Measurements from ENCODE around the gene MPDU1.
A peak's percentile ranks its signal among the peaks of the same experiment; 100 is the strongest.

The MPDU1 gene

DNA sequence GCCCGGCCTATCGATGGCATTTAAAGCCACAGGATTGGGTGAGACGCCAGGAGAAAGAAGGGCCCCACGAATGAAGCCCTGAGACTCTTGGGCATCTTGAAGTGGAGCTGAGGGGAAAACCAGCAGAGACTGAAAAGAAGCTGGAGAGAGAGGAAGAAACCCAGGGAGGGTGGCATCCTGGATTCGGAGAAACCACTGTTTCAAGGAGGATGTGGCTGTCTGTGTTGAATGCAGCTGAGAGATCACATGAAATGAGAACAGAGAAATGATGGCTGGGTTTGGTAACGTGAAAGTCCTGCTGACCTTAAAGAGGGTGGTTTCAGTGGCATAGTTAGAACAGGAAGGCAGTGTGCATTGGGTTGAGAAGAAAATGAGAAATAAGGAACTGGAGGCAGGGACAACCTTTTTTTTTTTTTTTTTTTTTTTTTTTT, 31.0 kb upstream of the MPDU1 start:
- Histone ChIP-seq H3K9me3 (ENCODE audit: insufficient read depth, low read length, severe bottlenecking) (no peaks in the 10 kb centered on the region), H3K4me1 (ENCODE audit: insufficient read depth, low read length) (peaks cover 53% of the 10 kb centered on the region), H3K79me2 (ENCODE audit: insufficient read depth, low read length) (no peaks in the 10 kb centered on the region), H3K27ac (ENCODE audit: low read length) (peak overlapping the region; percentile 75), H3K36me3 (ENCODE audit: insufficient read depth, low read length) (no peaks in the 10 kb centered on the region), H3K27me3 (ENCODE audit: insufficient read depth, low read length, poor library complexity) (peaks cover 5% of the 10 kb centered on the region), H3K4me2 (ENCODE audit: insufficient read depth, low read length) (peak overlapping the region; percentile 38), H4K20me1 (ENCODE audit: insufficient read depth, low read length) (no peaks in the 10 kb centered on the region), H3K9ac (ENCODE audit: low read depth, low read length) (peak overlapping the region; percentile 46), H3K4me3 (ENCODE audit: low read depth in 1 of 2, low read length in 2 of 2) (peak overlapping the region in 1 of 2 experiments; percentile 11; a peak in 1 of 4 replicates), H2AFZ (ENCODE audit: low read depth, low read length) (peak overlapping the region; percentile 65)
- ATAC-seq (ENCODE audit: insufficient read depth, low read depth) (peak; percentile 84), DNase-seq (peak; percentile 82)
- TF ChIP-seq, protein P1, sequence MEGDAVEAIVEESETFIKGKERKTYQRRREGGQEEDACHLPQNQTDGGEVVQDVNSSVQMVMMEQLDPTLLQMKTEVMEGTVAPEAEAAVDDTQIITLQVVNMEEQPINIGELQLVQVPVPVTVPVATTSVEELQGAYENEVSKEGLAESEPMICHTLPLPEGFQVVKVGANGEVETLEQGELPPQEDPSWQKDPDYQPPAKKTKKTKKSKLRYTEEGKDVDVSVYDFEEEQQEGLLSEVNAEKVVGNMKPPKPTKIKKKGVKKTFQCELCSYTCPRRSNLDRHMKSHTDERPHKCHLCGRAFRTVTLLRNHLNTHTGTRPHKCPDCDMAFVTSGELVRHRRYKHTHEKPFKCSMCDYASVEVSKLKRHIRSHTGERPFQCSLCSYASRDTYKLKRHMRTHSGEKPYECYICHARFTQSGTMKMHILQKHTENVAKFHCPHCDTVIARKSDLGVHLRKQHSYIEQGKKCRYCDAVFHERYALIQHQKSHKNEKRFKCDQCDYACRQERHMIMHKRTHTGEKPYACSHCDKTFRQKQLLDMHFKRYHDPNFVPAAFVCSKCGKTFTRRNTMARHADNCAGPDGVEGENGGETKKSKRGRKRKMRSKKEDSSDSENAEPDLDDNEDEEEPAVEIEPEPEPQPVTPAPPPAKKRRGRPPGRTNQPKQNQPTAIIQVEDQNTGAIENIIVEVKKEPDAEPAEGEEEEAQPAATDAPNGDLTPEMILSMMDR (IDR thresholded peaks at IDR 0.05; ENCODE audit: borderline replicate concordance, extremely low read depth, low read length, poor library complexity, severe bottlenecking) = no peak
- TF ChIP-seq EZH2 (IDR thresholded peaks at IDR 0.05; ENCODE audit: borderline replicate concordance, low read depth, low read length, severe bottlenecking) = no peak

DNA sequence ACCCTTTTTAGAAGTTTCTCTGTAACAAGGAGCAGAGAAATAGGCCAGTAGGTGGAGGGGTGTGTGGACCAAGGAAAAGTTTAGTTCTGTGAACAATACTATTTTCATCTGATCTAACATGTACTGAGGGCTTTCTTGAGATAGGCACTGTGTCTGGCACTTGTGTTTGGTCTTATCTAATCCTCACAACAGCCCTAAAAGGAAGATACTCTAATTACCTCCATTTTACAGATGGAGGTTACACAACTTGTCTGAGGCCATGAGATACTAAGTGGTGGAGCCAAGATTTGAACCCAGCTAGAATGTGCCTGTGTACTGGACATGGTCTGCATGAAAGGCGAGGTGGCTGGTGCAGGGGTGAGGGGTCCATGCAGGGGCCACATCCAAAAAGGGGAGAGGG, 30.3 kb upstream of the MPDU1 start:
- no peaks in the 10 kb centered on the region for H3K36me3 ChIP-seq (ENCODE audit: insufficient read depth, low read length)
- TF ChIP-seq, protein P1 (IDR thresholded peaks at IDR 0.05; ENCODE audit: borderline replicate concordance, extremely low read depth, low read length, poor library complexity, severe bottlenecking) = no peak
- no peak for TF ChIP-seq EZH2 (IDR thresholded peaks at IDR 0.05; ENCODE audit: borderline replicate concordance, low read depth, low read length, severe bottlenecking)
- peak overlapping the region; percentile 46 for H3K9ac ChIP-seq (ENCODE audit: low read depth, low read length)
- peak overlapping the region; percentile 59 for H2AFZ ChIP-seq (ENCODE audit: low read depth, low read length)
- DNase-seq (no peak), ATAC-seq (ENCODE audit: insufficient read depth, low read depth) (no peak)
- no peaks in the 10 kb centered on the region for H3K9me3 ChIP-seq (ENCODE audit: insufficient read depth, low read length, severe bottlenecking)
- H3K27ac ChIP-seq (ENCODE audit: low read length) = peak overlapping the region; percentile 75
- no peaks in the 10 kb centered on the region for H3K79me2 ChIP-seq (ENCODE audit: insufficient read depth, low read length)
- H3K4me1 ChIP-seq (ENCODE audit: insufficient read depth, low read length) = peaks cover 49% of the 10 kb centered on the region
- no peaks in the 10 kb centered on the region for H4K20me1 ChIP-seq (ENCODE audit: insufficient read depth, low read length)
- H3K4me3 ChIP-seq (ENCODE audit: low read depth in 1 of 2, low read length in 2 of 2) = peak overlapping the region in 1 of 2 experiments; percentile 15; a peak in 1 of 4 replicates
- H3K4me2 ChIP-seq (ENCODE audit: insufficient read depth, low read length) = peak overlapping the region; percentile 38
- peaks cover 3% of the 10 kb centered on the region for H3K27me3 ChIP-seq (ENCODE audit: insufficient read depth, low read length, poor library complexity)

- Histone ChIP-seq H3K4me3 (ENCODE audit: low read depth in 1 of 2, low read length in 2 of 2) (no peak overlapping the region), H3K4me2 (ENCODE audit: insufficient read depth, low read length) (no peak overlapping the region), H3K27ac (ENCODE audit: low read length) (no peak overlapping the region), H4K20me1 (ENCODE audit: insufficient read depth, low read length) (no peaks in the 10 kb centered on the region), H2AFZ (ENCODE audit: low read depth, low read length) (no peak overlapping the region), H3K9me3 (ENCODE audit: insufficient read depth, low read length, severe bottlenecking) (no peaks in the 10 kb centered on the region), H3K4me1 (ENCODE audit: insufficient read depth, low read length) (peaks cover 46% of the 10 kb centered on the region), H3K9ac (ENCODE audit: low read depth, low read length) (no peak overlapping the region), H3K79me2 (ENCODE audit: insufficient read depth, low read length) (0 out of 2 replicates have a peak, but pooled peaks cover 1% of the 10 kb centered on the region), H3K27me3 (ENCODE audit: insufficient read depth, low read length, poor library complexity) (no peaks in the 10 kb centered on the region), H3K36me3 (ENCODE audit: insufficient read depth, low read length) (no peaks in the 10 kb centered on the region)
- no peak for DNase-seq
- ATAC-seq (ENCODE audit: insufficient read depth, low read depth) = no peak
- TF ChIP-seq EZH2 (IDR thresholded peaks at IDR 0.05; ENCODE audit: borderline replicate concordance, low read depth, low read length, severe bottlenecking) = no peak
- TF ChIP-seq, protein P1 (IDR thresholded peaks at IDR 0.05; ENCODE audit: borderline replicate concordance, extremely low read depth, low read length, poor library complexity, severe bottlenecking) = peak; percentile 28
Observed at GRCh38 chr17:7555320-7555948, 28.2 kb upstream of the MPDU1 start.

All from DND-41 (cell line).